ENCODE results near the gene SPRR2E.
A peak's percentile ranks its signal among the peaks of the same experiment; 100 is the strongest.
"Not testable (repeated sequence)": the region's sequence is repeated elsewhere in the genome, so short reads cannot be mapped to it uniquely, and the experiment has no call there.

Gene SPRR2E

DNA sequence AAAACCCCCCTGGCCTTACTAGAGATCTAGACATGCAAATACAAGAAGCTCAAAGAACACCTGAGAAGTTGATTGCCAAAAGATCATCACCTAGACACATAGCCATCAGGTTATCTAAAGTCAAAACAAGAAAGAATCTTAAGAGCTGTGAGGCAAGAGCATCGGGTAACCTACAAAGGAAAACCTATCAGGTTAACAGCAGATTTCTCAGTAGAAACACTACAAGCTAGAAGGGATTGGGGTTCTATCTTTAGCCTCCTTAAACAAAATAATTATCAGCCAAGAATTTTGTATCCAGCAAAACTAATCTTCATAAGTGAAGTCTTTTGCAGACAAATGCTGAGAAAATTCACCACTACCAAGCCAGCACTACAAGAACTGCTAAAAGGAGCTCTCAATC lies 31.2 kb upstream of the SPRR2E start:
- Histone ChIP-seq H3K27ac (ENCODE audit: extremely low read depth, low read depth, low read length) (no peak overlapping the region), H3K9me3 (ENCODE audit: control insufficient read depth, insufficient read depth, low read depth, low read length) (no peaks in the 10 kb centered on the region), H3K4me3 (ENCODE audit: low read depth, low read length) (no peak overlapping the region), H3K36me3 (ENCODE audit: control insufficient read depth in 2 of 2, insufficient read depth in 1 of 2, low read length in 2 of 2) (no peaks in the 10 kb centered on the region), H3K4me1 (ENCODE audit: control insufficient read depth, insufficient read depth, low read length) (peaks cover 4% of the 10 kb centered on the region; the same call in 1 of the 2 replicates)
- POLR2A ChIA-PET: no interaction called here
- TF ChIP-seq SETDB1 (IDR thresholded peaks at IDR 0.05; ENCODE audit: insufficient read length, low read length) (peak; percentile 91), TCF7L2 (IDR thresholded peaks at IDR 0.05; ENCODE audit: borderline replicate concordance, low read depth, low read length) (no peak)
- CTCF ChIA-PET: no interaction called here

GRCh38 chr1:153123793-153124192 lies 29.5 kb upstream of the SPRR2E start:
- H3K27ac ChIP-seq (ENCODE audit: extremely low read depth, low read depth, low read length); H3K4me3 ChIP-seq (ENCODE audit: low read depth, low read length); CTCF ChIA-PET: not testable (repeated sequence)

GRCh38 chr1:153122831-153123421 lies 28.6 kb upstream of the SPRR2E start:
- Histone ChIP-seq H3K27ac (ENCODE audit: extremely low read depth, low read depth, low read length) (peak overlapping the region; percentile 86), H3K36me3 (ENCODE audit: control insufficient read depth in 2 of 2, insufficient read depth in 1 of 2, low read length in 2 of 2) (no peaks in the 10 kb centered on the region), H3K4me1 (ENCODE audit: control insufficient read depth, insufficient read depth, low read length) (peaks cover 4% of the 10 kb centered on the region; the same call in 1 of the 2 replicates), H3K4me3 (ENCODE audit: low read depth, low read length) (no peak overlapping the region), H3K9me3 (ENCODE audit: control insufficient read depth, insufficient read depth, low read depth, low read length) (no peaks in the 10 kb centered on the region)
- ChIA-PET CTCF (interaction anchor here (0.6 to 1.4 kb wide), 2 partner anchors 9 to 1821 kb away, joined by 3 to 5 read pairs; no protein-coding TSS in a partner anchor), POLR2A (no interaction called here)
- TF ChIP-seq SETDB1 (IDR thresholded peaks at IDR 0.05; ENCODE audit: insufficient read length, low read length) (peak; percentile 54), FEZF1 (tag by site-specific recombination; IDR thresholded peaks at IDR 0.05) (peak; percentile 78), ZNF362 (tag by site-specific recombination; IDR thresholded peaks at IDR 0.05) (no peak), ZNF2 (tag by site-specific recombination; IDR thresholded peaks at IDR 0.05) (no peak), ZNF423 (tag by site-specific recombination; IDR thresholded peaks at IDR 0.05) (no peak), GLIS2 (tag by site-specific recombination; IDR thresholded peaks at IDR 0.05) (peak; percentile 52), ZNF202 (tag by site-specific recombination; IDR thresholded peaks at IDR 0.05; ENCODE audit: borderline replicate concordance) (no peak), SCRT2 (tag by site-specific recombination; IDR thresholded peaks at IDR 0.05) (peak; percentile 42), REPIN1 (tag by site-specific recombination; IDR thresholded peaks at IDR 0.05; ENCODE audit: low read depth) (no peak), ZNF518A (tag by site-specific recombination; conservative IDR thresholded peaks at IDR 0.05; ENCODE audit: low read depth) (no peak), YY2 (tag by site-specific recombination; IDR thresholded peaks at IDR 0.05) (no peak), INSM2 (tag by site-specific recombination; IDR thresholded peaks at IDR 0.05) (no peak), GFI1B (tag by site-specific recombination; IDR thresholded peaks at IDR 0.05) (no peak), ZNF114 (tag by site-specific recombination; IDR thresholded peaks at IDR 0.05) (no peak), ZNF561 (tag by site-specific recombination; IDR thresholded peaks at IDR 0.05; ENCODE audit: borderline replicate concordance) (no peak), ZNF623 (tag by site-specific recombination; IDR thresholded peaks at IDR 0.05) (no peak), KLF7 (tag by site-specific recombination; IDR thresholded peaks at IDR 0.05; ENCODE audit: borderline replicate concordance) (no peak), ZFHX2 (tag by site-specific recombination; conservative IDR thresholded peaks at IDR 0.05) (no peak), ZNF792 (tag by site-specific recombination; IDR thresholded peaks at IDR 0.05) (no peak), KLF16 (tag by site-specific recombination; IDR thresholded peaks at IDR 0.05) (no peak), ZNF394 (tag by site-specific recombination; IDR thresholded peaks at IDR 0.05; ENCODE audit: borderline replicate concordance) (no peak), MEIS1 (CRISPR knock-in tag; IDR thresholded peaks at IDR 0.05; ENCODE audit: borderline replicate concordance) (no peak), ZNF664 (tag by site-specific recombination; IDR thresholded peaks at IDR 0.05) (no peak)

More at GRCh38 chr1:153123793-153124192, 29.5 kb upstream of the SPRR2E start:
- POLR2A ChIA-PET; H3K36me3 ChIP-seq (ENCODE audit: control insufficient read depth in 2 of 2, insufficient read depth in 1 of 2, low read length in 2 of 2); H3K9me3 ChIP-seq (ENCODE audit: control insufficient read depth, insufficient read depth, low read depth, low read length); H3K4me1 ChIP-seq (ENCODE audit: control insufficient read depth, insufficient read depth, low read length): not testable (repeated sequence)
- TF ChIP-seq SETDB1 (IDR thresholded peaks at IDR 0.05; ENCODE audit: insufficient read length, low read length): peak; percentile 14
